Measurements from ENCODE around the gene SPATA3. TPM values are rescaled to one million over a fixed set of nuclear protein-coding genes. Genes with fewer than 3 reads are reported as not detected.

The SPATA3 gene
- total and polyA plus RNA-seq, 4 donors, result not detected

GRCh38 chr2:230947235-230947576, 48.7 kb upstream of the SPATA3 start:
- DNase-seq (ENCODE audit: low spot score), result no peak
- no peaks in the 10 kb centered on the region for H3K36me3 ChIP-seq (ENCODE audit: control insufficient read depth in 4 of 4, insufficient read depth in 3 of 4, low read depth in 1 of 4, low read length in 3 of 4)
- H3K4me1 ChIP-seq (ENCODE audit: control insufficient read depth in 4 of 4, insufficient read depth in 4 of 4, low read length in 3 of 4), result no peaks in the 10 kb centered on the region
- no peaks in the 10 kb centered on the region for H3K27me3 ChIP-seq (ENCODE audit: control insufficient read depth in 4 of 4, insufficient read depth in 4 of 4, low read length in 3 of 4)
- no peaks in the 10 kb centered on the region for H3K9me3 ChIP-seq (ENCODE audit: control insufficient read depth in 4 of 4, low read length in 3 of 4)
- H3K27ac ChIP-seq (ENCODE audit: low read depth in 1 of 2, low read length in 2 of 2), result no peak overlapping the region
- no peak overlapping the region for H3K4me3 ChIP-seq (ENCODE audit: low read depth in 1 of 3, low read length in 3 of 3)
- 92% methylated on average over 3 of the region's 3 CpGs for WGBS
- TF ChIP-seq ZBTB33 (IDR thresholded peaks at IDR 0.05), result no peak
- no peak for TF ChIP-seq REST (IDR thresholded peaks at IDR 0.05)
- no peak for TF ChIP-seq GABPA (IDR thresholded peaks at IDR 0.05 in 1 of 2, conservative IDR thresholded peaks at IDR 0.05 in 1 of 2)
- TF ChIP-seq RAD21 (IDR thresholded peaks at IDR 0.05), result no peak
- TF ChIP-seq FOXA1 (IDR thresholded peaks at IDR 0.05), result no peak
- no peak for TF ChIP-seq EGR1 (IDR thresholded peaks at IDR 0.05; ENCODE audit: low read depth in 2 of 2)
- TF ChIP-seq RXRA (IDR thresholded peaks at IDR 0.05), result no peak
- no peak for TF ChIP-seq HNF4A (conservative IDR thresholded peaks at IDR 0.05)
- no peak for TF ChIP-seq MAX (IDR thresholded peaks at IDR 0.05)
- TF ChIP-seq CTCF (IDR thresholded peaks at IDR 0.05; ENCODE audit: low read depth, low read length, missing input control), result no peak
- no peak for TF ChIP-seq YY1 (IDR thresholded peaks at IDR 0.05)
- no peak for TF ChIP-seq TAF1 (conservative IDR thresholded peaks at IDR 0.05)
- H3K9ac ChIP-seq (ENCODE audit: low read depth in 1 of 2, low read length in 2 of 2), result no peak overlapping the region

GRCh38 chr2:230947908-230948365, 48.0 kb upstream of the SPATA3 start:
- Histone ChIP-seq H3K36me3 (ENCODE audit: control insufficient read depth in 4 of 4, insufficient read depth in 3 of 4, low read depth in 1 of 4, low read length in 3 of 4) (no peaks in the 10 kb centered on the region), H3K27me3 (ENCODE audit: control insufficient read depth in 4 of 4, insufficient read depth in 4 of 4, low read length in 3 of 4) (no peaks in the 10 kb centered on the region), H3K9me3 (ENCODE audit: control insufficient read depth in 4 of 4, low read length in 3 of 4) (no peaks in the 10 kb centered on the region), H3K9ac (ENCODE audit: low read depth in 1 of 2, low read length in 2 of 2) (no peak overlapping the region), H3K4me3 (ENCODE audit: low read depth in 1 of 3, low read length in 3 of 3) (no peak overlapping the region), H3K4me1 (ENCODE audit: control insufficient read depth in 4 of 4, insufficient read depth in 4 of 4, low read length in 3 of 4) (no peaks in the 10 kb centered on the region), H3K27ac (ENCODE audit: low read depth in 1 of 2, low read length in 2 of 2) (no peak overlapping the region)
- 77% methylated on average over 10 of the region's 10 CpGs for WGBS
- TF ChIP-seq JUND (IDR thresholded peaks at IDR 0.05) (no peak), HNF4A (conservative IDR thresholded peaks at IDR 0.05) (no peak), FOXA2 (IDR thresholded peaks at IDR 0.05) (no peak), RXRA (IDR thresholded peaks at IDR 0.05) (no peak)
- no peak for DNase-seq (ENCODE audit: low spot score)

Measured in liver (tissue), 9 donors.